ENCODE measurements around the gene TAF15. TPM values are rescaled to one million over a fixed set of nuclear protein-coding genes. Genes with fewer than 3 reads are reported as not detected.
A peak's percentile ranks its signal among the peaks of the same experiment; 100 is the strongest.

Gene TAF15
- polyA plus RNA-seq, 4 donors = 188 to 242 (median 234) TPM

GRCh38 chr17:35812456-35812855 is 3.2 kb downstream of the TAF15 start:
- no peak for DNase-seq (ENCODE audit: low read depth in 4 of 4, low spot score in 3 of 4)

- DNase-seq (ENCODE audit: low read depth in 4 of 4, low spot score in 3 of 4) = no peak
Measured at GRCh38 chr17:35816723-35817122, 7.4 kb downstream of the TAF15 start.

- no peak for DNase-seq (ENCODE audit: low read depth in 4 of 4, low spot score in 3 of 4)
Measured at GRCh38 chr17:35817196-35817595, 7.9 kb downstream of the TAF15 start.

- DNase-seq (ENCODE audit: low read depth in 4 of 4, low spot score in 3 of 4) = no peak
Measured at GRCh38 chr17:35819455-35819854, 10.2 kb downstream of the TAF15 start.

- DNase-seq (ENCODE audit: low read depth in 4 of 4, low spot score in 3 of 4) = no peak
Measured at GRCh38 chr17:35821308-35821707, 12.0 kb downstream of the TAF15 start.

GRCh38 chr17:35825206-35825605 is 15.9 kb downstream of the TAF15 start:
- DNase-seq (ENCODE audit: low read depth in 4 of 4, low spot score in 3 of 4) = no peak

GRCh38 chr17:35841101-35841500 is 31.8 kb downstream of the TAF15 start:
- DNase-seq (ENCODE audit: low read depth in 4 of 4, low spot score in 3 of 4) = no peak

- no peak for DNase-seq (ENCODE audit: low read depth in 4 of 4, low spot score in 3 of 4)
Measured at GRCh38 chr17:35841505-35841904, 32.2 kb downstream of the TAF15 start.

GRCh38 chr17:35842239-35842638 is 33.0 kb downstream of the TAF15 start:
- DNase-seq (ENCODE audit: low read depth in 4 of 4, low spot score in 3 of 4) = no peak

GRCh38 chr17:35843698-35844097 is 34.4 kb downstream of the TAF15 start:
- no peak for DNase-seq (ENCODE audit: low read depth in 4 of 4, low spot score in 3 of 4)

- DNase-seq (ENCODE audit: low read depth in 4 of 4, low spot score in 3 of 4) = no peak
Measured at GRCh38 chr17:35844547-35844946, 35.3 kb downstream of the TAF15 start.

- DNase-seq (ENCODE audit: low read depth in 4 of 4, low spot score in 3 of 4) = no peak
Measured at GRCh38 chr17:35846055-35846809, 36.9 kb downstream of the TAF15 start.

GRCh38 chr17:35847006-35847405 is 37.7 kb downstream of the TAF15 start:
- no peak for DNase-seq (ENCODE audit: low read depth in 4 of 4, low spot score in 3 of 4)

- DNase-seq (ENCODE audit: low read depth in 4 of 4, low spot score in 3 of 4) = no peak
Measured at GRCh38 chr17:35847633-35848373, 38.5 kb downstream of the TAF15 start.

- peak; percentile 21 to 42 (median 38) for DNase-seq (ENCODE audit: low read depth in 4 of 4, low spot score in 3 of 4)
Measured at GRCh38 chr17:35849469-35850348, 40.4 kb downstream of the TAF15 start.

- no peak for DNase-seq (ENCODE audit: low read depth in 4 of 4, low spot score in 3 of 4)
Measured at GRCh38 chr17:35855965-35856364, 46.7 kb downstream of the TAF15 start.

GRCh38 chr17:35856603-35857002 is 47.3 kb downstream of the TAF15 start:
- DNase-seq (ENCODE audit: low read depth in 4 of 4, low spot score in 3 of 4) = no peak

- DNase-seq (ENCODE audit: low read depth in 4 of 4, low spot score in 3 of 4) = no peak
Measured at GRCh38 chr17:35864853-35865252, 55.6 kb downstream of the TAF15 start.

GRCh38 chr17:35865412-35866340 is 56.4 kb downstream of the TAF15 start:
- no peak for DNase-seq (ENCODE audit: low read depth in 4 of 4, low spot score in 3 of 4)

GRCh38 chr17:35866341-35866950 is 57.2 kb downstream of the TAF15 start:
- no peak for DNase-seq (ENCODE audit: low read depth in 4 of 4, low spot score in 3 of 4)

All from left renal pelvis (tissue), 4 donors.